SK-N-MC (cell line): Measurements from ENCODE around the gene PEX5L.

Experiments
- EZH2 ChIP-seq: fragments of 200-600 bp; sonication (generic); IDR thresholded peaks from one replicate; pipeline ENCODE4 v1.6.1; 2017; ENCODE audit warnings: antibody characterized with exemption
- POLR2AphosphoS5 ChIP-seq: IDR thresholded peaks from 2 replicates; pipeline ENCODE4 v1.6.1; 2012; ENCODE audit warnings: mild to moderate bottlenecking, low read depth, low read length, borderline replicate concordance

DNA sequence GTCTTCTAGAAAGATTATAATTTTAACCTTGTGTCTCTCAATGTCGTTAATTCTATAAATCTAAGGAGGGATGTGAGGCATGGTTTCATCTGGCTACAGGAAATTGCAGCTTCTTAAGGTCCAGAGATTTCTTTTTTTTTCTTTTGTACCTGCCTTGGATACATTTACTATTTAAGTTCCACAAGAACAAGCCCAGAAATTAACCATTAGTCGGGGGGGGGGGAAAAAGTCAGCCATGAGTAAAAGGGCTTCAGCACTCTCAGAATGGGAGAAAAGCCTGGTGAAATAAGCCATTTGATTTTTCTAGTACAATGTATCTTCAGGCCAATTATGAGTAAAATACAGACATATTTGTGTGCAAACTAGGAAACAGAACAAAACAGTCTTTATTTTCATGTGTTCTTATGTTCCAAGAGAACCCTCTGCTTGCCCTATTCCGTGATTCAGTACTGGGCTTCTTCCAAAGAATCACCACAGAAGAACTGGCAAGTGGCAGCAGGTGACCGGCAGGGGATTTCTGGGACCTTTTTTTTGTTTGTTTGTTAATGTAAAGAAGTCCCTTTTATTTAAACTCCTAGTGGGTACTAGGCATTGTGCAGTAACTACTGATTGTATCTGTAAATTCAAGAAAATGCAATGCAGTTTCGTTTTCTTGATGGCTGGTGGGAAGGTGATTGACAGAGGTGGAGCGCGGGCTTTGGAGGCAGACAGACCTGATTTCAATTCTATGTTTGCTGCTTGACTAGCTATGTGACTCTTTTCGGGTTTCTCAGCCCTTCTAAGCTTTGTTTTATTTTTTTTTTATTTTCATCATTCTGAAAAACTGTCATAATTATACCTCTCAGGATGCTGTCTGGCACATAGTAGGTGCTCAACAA lies 82.5 kb downstream of the PEX5L start:
- TF ChIP-seq POLR2AphosphoS5 (no peak), EZH2 (no peak)
